Mucosa of descending colon (tissue), 3 donors: ENCODE measurements around the gene HMGN2. TPM values are rescaled to one million over a fixed set of nuclear protein-coding genes. Genes with fewer than 3 reads are reported as not detected.

Experiments
- ATAC-seq: fragments of 200-7000 bp; cut with Tn5 transposase; one replicate; pipeline ENCODE4 v1.9.1; 2020; ENCODE audit warnings: mild to moderate bottlenecking, moderate library complexity
- DNase-seq, 3 donors: peaks; one replicate each; pipeline ENCODE4 v3.0.0-alpha.2; 2020
- H3K36me3 ChIP-seq: fragments of 200-600 bp; one replicate; pipeline ENCODE4 v1.8.0; 2021; ENCODE audit warnings: low read depth, mild to moderate bottlenecking
- H3K4me1 ChIP-seq: fragments of 200-600 bp; one replicate; pipeline ENCODE4 v1.8.0; 2021; ENCODE audit warnings: low read depth, mild to moderate bottlenecking
- H3K4me3 ChIP-seq: fragments of 200-600 bp; one replicate; pipeline ENCODE4 v1.8.0; 2021; ENCODE audit warnings: mild to moderate bottlenecking
- H3K9me3 ChIP-seq: fragments of 200-600 bp; one replicate; pipeline ENCODE4 v1.8.0; 2021; ENCODE audit warnings: mild to moderate bottlenecking
- intact Hi-C, 2 donors: fragments of 100-400 bp; cut with DNase I in 1 of 2; cut with micrococcal nuclease in 1 of 2; formaldehyde crosslinking; loops; one replicate each; pipeline versions ENCODE4 v1.11.0 to v1.11.1; 2022; cut with DNase I, micrococcal nuclease
- total RNA-seq, 3 donors: library from RNA; stranded (reverse); fragmentation: NEBNext Ultra II Directional in 2 of 3; extraction: Animal tissue kit (Norgen Biotek cat#: 25700) in 2 of 3; gene quantifications; one replicate each; pipeline versions ENCODE4 v1.2.1 to v1.2.4, GENCODE V29; 2021 to 2023
- TF ChIP-seq, protein P1 (sequence below): fragments of 200-600 bp; IDR thresholded peaks from one replicate; pipeline ENCODE4 v1.8.0; 2022; ENCODE audit warnings: antibody characterized with exemption, mild to moderate bottlenecking
- donor health status: DM: no; HTN: no; CAD: no; lungs with moderate emphysema.
- donor health status: DM: no; HTN: no; CAD: no.
- donor health status: DM: no; HTN: yes; CAD: no.

Gene HMGN2
- total RNA-seq, 3 donors from 2014 or later = 186 to 463 (median 271) TPM

DNA sequence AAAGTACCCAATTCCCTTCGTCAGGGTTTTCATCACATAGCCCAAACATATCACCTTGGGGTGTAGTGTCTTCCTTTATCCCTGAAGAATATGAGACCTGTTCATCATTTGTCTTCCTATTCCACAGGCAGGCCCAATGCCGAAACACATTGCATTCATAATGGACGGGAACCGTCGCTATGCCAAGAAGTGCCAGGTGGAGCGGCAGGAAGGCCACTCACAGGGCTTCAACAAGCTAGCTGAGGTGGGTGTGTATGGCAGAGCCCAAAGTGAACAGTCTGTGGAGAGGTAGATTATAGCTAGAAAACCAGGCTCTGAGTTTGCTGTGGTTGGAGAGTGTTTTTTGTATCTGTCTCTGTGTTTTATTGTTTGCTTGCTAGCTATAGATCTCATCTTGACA is 34.2 kb upstream of the HMGN2 start:
- H3K36me3 ChIP-seq = peaks cover 16% of the 10 kb centered on the region
- TF ChIP-seq, protein P1, sequence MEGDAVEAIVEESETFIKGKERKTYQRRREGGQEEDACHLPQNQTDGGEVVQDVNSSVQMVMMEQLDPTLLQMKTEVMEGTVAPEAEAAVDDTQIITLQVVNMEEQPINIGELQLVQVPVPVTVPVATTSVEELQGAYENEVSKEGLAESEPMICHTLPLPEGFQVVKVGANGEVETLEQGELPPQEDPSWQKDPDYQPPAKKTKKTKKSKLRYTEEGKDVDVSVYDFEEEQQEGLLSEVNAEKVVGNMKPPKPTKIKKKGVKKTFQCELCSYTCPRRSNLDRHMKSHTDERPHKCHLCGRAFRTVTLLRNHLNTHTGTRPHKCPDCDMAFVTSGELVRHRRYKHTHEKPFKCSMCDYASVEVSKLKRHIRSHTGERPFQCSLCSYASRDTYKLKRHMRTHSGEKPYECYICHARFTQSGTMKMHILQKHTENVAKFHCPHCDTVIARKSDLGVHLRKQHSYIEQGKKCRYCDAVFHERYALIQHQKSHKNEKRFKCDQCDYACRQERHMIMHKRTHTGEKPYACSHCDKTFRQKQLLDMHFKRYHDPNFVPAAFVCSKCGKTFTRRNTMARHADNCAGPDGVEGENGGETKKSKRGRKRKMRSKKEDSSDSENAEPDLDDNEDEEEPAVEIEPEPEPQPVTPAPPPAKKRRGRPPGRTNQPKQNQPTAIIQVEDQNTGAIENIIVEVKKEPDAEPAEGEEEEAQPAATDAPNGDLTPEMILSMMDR = no peak
- no peak overlapping the region for H3K4me3 ChIP-seq
- no peaks in the 10 kb centered on the region for H3K9me3 ChIP-seq
- intact Hi-C loops = no loop called here
- DNase-seq = no peak
- no peak for ATAC-seq
- H3K4me1 ChIP-seq = peaks cover 12% of the 10 kb centered on the region

DNA sequence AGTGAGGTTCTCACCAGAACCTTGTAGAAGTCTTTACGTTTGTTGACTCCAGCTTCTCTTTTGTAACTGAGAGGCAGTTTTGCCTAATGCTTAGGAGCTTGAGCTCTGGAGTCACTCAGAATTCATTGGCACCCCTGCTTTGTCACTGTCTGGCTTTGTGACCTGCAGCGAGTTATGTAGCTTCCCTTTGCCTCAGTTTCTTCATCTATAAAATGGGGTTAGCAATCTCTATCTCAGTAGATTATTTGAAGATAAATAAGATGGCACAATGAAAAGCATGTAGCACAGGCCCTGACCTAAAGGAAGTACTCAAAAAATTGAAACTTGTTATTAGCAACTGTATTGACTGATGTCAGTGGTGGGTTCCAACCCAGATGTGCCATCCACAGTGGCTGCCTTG is 32.0 kb upstream of the HMGN2 start:
- Histone ChIP-seq H3K4me3 (no peak overlapping the region), H3K36me3 (peaks cover 19% of the 10 kb centered on the region), H3K4me1 (no peaks in the 10 kb centered on the region), H3K9me3 (no peaks in the 10 kb centered on the region)
- intact Hi-C loops = no loop called here
- TF ChIP-seq, protein P1 = no peak
- DNase-seq = no peak
- ATAC-seq = no peak

DNA sequence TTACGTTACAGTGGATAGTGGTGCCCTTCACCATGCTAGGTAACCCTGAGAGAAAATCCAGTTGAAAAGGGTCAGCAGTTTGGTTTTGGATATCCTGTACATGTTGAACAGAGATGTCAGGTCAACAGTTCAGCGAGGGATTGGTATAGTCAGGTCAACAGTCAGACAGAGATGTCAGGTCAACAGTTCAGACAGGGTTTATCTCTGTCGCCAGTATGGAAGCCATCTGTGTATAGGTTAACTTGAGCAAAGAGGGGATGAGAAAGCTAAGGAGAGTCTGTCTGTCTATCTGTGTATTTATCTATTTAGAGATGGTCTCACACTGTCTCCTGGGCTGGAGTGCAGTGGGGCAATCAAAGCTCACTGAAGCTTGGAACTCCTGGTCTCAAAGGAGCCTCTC is 22.4 kb upstream of the HMGN2 start:
- Histone ChIP-seq H3K4me3 (no peak overlapping the region), H3K9me3 (no peaks in the 10 kb centered on the region), H3K36me3 (peaks cover 10% of the 10 kb centered on the region), H3K4me1 (no peaks in the 10 kb centered on the region)
- intact Hi-C loops = no loop called here
- ATAC-seq = no peak
- no peak for DNase-seq
- TF ChIP-seq, protein P1 = no peak

DNA sequence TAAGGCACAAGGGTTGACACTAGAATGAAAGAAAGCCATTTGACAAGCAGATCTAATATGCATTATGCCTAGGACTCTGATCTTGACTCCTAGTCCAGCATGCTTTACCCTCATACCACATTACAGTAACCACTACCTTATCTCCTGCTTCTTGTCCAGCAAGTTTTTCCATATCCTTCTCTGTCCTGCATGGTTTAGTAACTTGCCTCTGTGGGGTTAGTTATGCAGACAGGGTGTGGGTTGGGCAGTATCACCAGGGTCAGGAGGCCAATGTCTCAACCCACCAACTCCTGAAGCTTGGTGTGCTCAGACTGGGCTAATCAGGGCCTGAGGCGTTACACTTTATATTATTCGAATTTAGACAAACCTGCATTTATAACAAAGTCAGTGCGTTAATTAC is 21.3 kb upstream of the HMGN2 start:
- TF ChIP-seq, protein P1 = no peak
- Histone ChIP-seq H3K4me3 (no peak overlapping the region), H3K36me3 (peaks cover 5% of the 10 kb centered on the region), H3K9me3 (no peaks in the 10 kb centered on the region), H3K4me1 (no peaks in the 10 kb centered on the region)
- intact Hi-C loops = no loop called here
- DNase-seq (no peak), ATAC-seq (no peak)

DNA sequence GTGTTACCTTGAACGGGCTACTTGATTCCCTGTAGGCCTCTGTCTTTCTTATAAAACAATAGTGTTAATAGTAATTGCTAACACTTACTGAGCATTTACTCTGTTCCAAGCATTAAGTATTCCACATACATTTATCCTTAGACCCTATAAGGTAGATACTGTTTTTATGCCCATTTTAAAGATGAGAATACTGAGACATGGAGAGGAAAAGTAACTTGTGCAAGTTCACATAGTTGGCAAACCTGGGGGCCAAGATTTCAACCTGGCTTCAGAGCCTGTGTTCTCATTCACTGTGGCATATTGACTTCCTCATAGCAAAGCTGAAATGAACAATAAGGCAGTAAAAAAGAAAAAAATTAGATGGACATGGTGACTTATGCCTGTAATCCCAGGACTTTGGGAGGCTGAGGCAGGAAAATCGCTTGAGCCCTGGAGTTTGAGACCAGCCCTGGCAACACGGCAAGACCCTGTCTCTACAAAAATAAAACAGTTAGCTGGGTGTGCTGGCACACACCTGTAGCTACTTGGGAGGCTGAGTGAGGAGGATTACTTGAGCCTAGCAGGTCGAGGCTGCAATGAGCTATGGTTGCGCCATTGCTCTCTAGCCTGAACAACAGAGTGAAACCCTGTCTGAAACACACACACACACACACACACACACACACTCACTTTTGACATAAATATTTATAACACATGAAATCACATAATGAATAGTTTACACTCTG is 19.6 kb upstream of the HMGN2 start:
- intact Hi-C loops = no loop called here
- ATAC-seq (no peak), DNase-seq (no peak)
- no peaks in the 10 kb centered on the region for H3K9me3 ChIP-seq
- TF ChIP-seq, protein P1 = no peak
- no peak overlapping the region for H3K4me3 ChIP-seq
- H3K36me3 ChIP-seq = peaks cover 3% of the 10 kb centered on the region
- no peaks in the 10 kb centered on the region for H3K4me1 ChIP-seq
